Tibial artery (tissue), 4 donors: Measurements from ENCODE around the gene AXIN1.
"Not testable (repeated sequence)": the region's sequence is repeated elsewhere in the genome, so short reads cannot be mapped to it uniquely, and the experiment has no call there.

Experiments
- DNase-seq, 2 donors: peaks; one replicate each; pipeline ENCODE4 v3.0.0-alpha.2; 2019
- H3K27ac ChIP-seq, 2 donors: fragments of 200-600 bp; sonication (generic) in 1 of 2; 1 replicate in 1 of 2; 2 replicates in 1 of 2; pipeline ENCODE4 v1.5.1; 2018 to 2019; ENCODE audit warnings: mild to moderate bottlenecking in 1 of 2
- H3K27me3 ChIP-seq, 2 donors: fragments of 200-600 bp; sonication (generic) in 1 of 2; one replicate each; pipeline versions ENCODE4 v1.5.1 to v1.6.0; 2016 to 2019
- H3K36me3 ChIP-seq, 3 donors: fragments of 200-600 bp; sonication (generic) in 2 of 3; one replicate each; pipeline ENCODE4 v1.5.1; 2016 to 2019; ENCODE audit warnings: mild to moderate bottlenecking in 2 of 3
- H3K4me1 ChIP-seq, 4 donors: fragments of 200-600 bp; sonication (generic) in 2 of 4; 1 replicate in 3 of 4; 2 replicates in 1 of 4; pipeline ENCODE4 v1.5.1; 2016 to 2019
- H3K4me3 ChIP-seq, 2 donors: fragments of 200-600 bp; sonication (generic) in 1 of 2; 1 replicate in 1 of 2; 2 replicates in 1 of 2; pipeline ENCODE4 v1.5.1; 2018 to 2019; ENCODE audit warnings: mild to moderate bottlenecking in 2 of 2
- H3K9me3 ChIP-seq, 3 donors: fragments of 200-600 bp; sonication (generic) in 1 of 3; one replicate each; pipeline ENCODE4 v1.5.1; 2016 to 2019
- CTCF ChIP-seq, 2 experiments: fragments of 200-600 bp in 1 of 2; fragments of 450-650 bp in 1 of 2; IDR thresholded peaks; one replicate each; pipeline ENCODE4 v1.5.1; 2017 to 2019; ENCODE audit warnings: antibody characterized with exemption in 2 of 2, mild to moderate bottlenecking in 1 of 2, moderate library complexity in 1 of 2
- intact Hi-C: fragments of 100-400 bp; cut with DNase I; formaldehyde crosslinking; loops from one replicate; pipeline ENCODE4 v1.15.0; 2023; ENCODE audit warnings: low total_unique reads

AXIN1 gene

GRCh38 chr16:350203-350602 lies 2.3 kb downstream of the AXIN1 start:
- Histone ChIP-seq H3K4me1 (peaks cover 0 to 23% (median 16%) of the 10 kb centered on the region in 4 donors), H3K36me3 (peaks cover 8 to 26% (median 13%) of the 10 kb centered on the region in 3 donors), H3K4me3 (no peak overlapping the region), H3K27ac (no peak overlapping the region), H3K27me3 (no peaks in the 10 kb centered on the region), H3K9me3 (no peaks in the 10 kb centered on the region)
- no peak for TF ChIP-seq CTCF (IDR thresholded peaks at IDR 0.05)
- intact Hi-C loops: loop anchor here (5.0 kb wide), 1 partner anchor 52 kb away; the partner anchor contains the start of gene DECR2
- no peak for DNase-seq

- Histone ChIP-seq H3K27ac (no peak overlapping the region), H3K27me3 (no peaks in the 10 kb centered on the region), H3K4me3 (no peak overlapping the region), H3K4me1 (peaks cover 0 to 23% (median 16%) of the 10 kb centered on the region in 4 donors), H3K36me3 (peaks cover 8 to 36% (median 21%) of the 10 kb centered on the region in 3 donors), H3K9me3 (no peaks in the 10 kb centered on the region)
- no peak for DNase-seq
- no peak for TF ChIP-seq CTCF (IDR thresholded peaks at IDR 0.05)
- intact Hi-C loops: loop anchor here (5.0 kb wide), 1 partner anchor 112 kb away; no protein-coding TSS in a partner anchor
Observed at GRCh38 chr16:349211-349610, 3.3 kb downstream of the AXIN1 start.

GRCh38 chr16:348495-348894 lies 4.0 kb downstream of the AXIN1 start:
- not testable (repeated sequence) for H3K9me3 ChIP-seq, DNase-seq, H3K27ac ChIP-seq, H3K27me3 ChIP-seq, H3K4me3 ChIP-seq
- peaks cover 0 to 19% (median 16%) of the 10 kb centered on the region in 4 donors for H3K4me1 ChIP-seq
- H3K36me3 ChIP-seq: peaks cover 8 to 43% (median 21%) of the 10 kb centered on the region in 3 donors
- intact Hi-C loops: loop anchor here (5.0 kb wide), 1 partner anchor 111 kb away; no protein-coding TSS in a partner anchor

GRCh38 chr16:347203-347602 lies 5.3 kb downstream of the AXIN1 start:
- Histone ChIP-seq H3K27ac (no peak overlapping the region), H3K9me3 (no peaks in the 10 kb centered on the region), H3K4me1 (peaks cover 0 to 15% (median 12%) of the 10 kb centered on the region in 4 donors), H3K27me3 (no peaks in the 10 kb centered on the region), H3K4me3 (no peak overlapping the region), H3K36me3 (peaks cover 8 to 56% (median 28%) of the 10 kb centered on the region in 3 donors)
- intact Hi-C loops: loop anchor here (5.0 kb wide), 1 partner anchor 110 kb away; no protein-coding TSS in a partner anchor
- DNase-seq: no peak
- no peak for TF ChIP-seq CTCF (IDR thresholded peaks at IDR 0.05)

- intact Hi-C loops: loop anchor here (5.0 kb wide), 1 partner anchor 109 kb away; no protein-coding TSS in a partner anchor
- Histone ChIP-seq H3K27ac (no peak overlapping the region), H3K9me3 (no peaks in the 10 kb centered on the region), H3K4me1 (peaks cover 0 to 12% (median 9%) of the 10 kb centered on the region in 4 donors), H3K36me3 (peaks cover 8 to 58% (median 28%) of the 10 kb centered on the region in 3 donors), H3K27me3 (no peaks in the 10 kb centered on the region), H3K4me3 (no peak overlapping the region)
- no peak for TF ChIP-seq CTCF (IDR thresholded peaks at IDR 0.05)
- no peak for DNase-seq
Observed at GRCh38 chr16:346587-346986, 5.9 kb downstream of the AXIN1 start.

- no peaks in the 10 kb centered on the region for H3K27me3 ChIP-seq
- H3K36me3 ChIP-seq: peaks cover 8 to 64% (median 28%) of the 10 kb centered on the region in 3 donors
- DNase-seq: no peak
- intact Hi-C loops: loop anchor here (5.0 kb wide), 1 partner anchor 108 kb away; no protein-coding TSS in a partner anchor
- H3K4me3 ChIP-seq: no peak overlapping the region
- H3K4me1 ChIP-seq: peaks cover 0 to 4% (median 2%) of the 10 kb centered on the region in 4 donors
- no peak overlapping the region for H3K27ac ChIP-seq
- no peaks in the 10 kb centered on the region for H3K9me3 ChIP-seq
- TF ChIP-seq CTCF (IDR thresholded peaks at IDR 0.05): no peak
Observed at GRCh38 chr16:345772-346171, 6.8 kb downstream of the AXIN1 start.
